ENCODE data around the gene ERMP1.
"Not testable (repeated sequence)": the region's sequence is repeated elsewhere in the genome, so short reads cannot be mapped to it uniquely, and the experiment has no call there.

Gene ERMP1

DNA sequence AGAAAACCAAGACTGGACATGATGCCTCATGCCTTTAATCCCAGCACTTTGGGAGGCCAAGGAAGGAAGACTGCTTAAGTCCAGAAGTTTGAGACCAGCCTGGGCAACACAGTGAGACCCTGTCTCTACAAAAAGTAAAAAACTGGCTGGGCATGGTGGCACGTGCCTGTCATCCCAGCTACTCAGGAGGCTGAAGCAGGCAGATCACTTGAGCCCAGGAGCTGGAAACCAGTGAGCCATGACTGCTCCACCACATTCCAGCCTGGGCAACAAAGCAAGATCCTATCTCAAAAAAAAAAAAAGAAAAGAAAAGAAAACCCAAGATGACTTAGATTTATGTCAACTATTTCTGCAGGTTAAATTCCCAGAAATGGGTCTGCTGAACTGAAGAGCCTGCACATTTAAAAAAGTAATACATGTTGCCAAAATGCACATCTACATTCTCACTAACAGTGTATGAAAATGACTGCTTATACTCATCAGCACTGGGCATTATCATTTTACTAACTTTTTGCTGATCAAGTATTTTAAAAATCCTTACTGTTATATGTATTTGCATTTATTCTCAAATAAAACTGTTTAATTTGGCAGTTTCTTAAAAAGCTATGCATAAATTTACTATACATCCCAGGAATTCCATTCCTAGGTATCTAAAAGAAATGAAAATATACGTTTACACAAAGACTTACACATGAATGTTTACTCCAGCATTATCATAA lies 14.3 kb downstream of the ERMP1 start:
- DNase-seq: no peak

DNA sequence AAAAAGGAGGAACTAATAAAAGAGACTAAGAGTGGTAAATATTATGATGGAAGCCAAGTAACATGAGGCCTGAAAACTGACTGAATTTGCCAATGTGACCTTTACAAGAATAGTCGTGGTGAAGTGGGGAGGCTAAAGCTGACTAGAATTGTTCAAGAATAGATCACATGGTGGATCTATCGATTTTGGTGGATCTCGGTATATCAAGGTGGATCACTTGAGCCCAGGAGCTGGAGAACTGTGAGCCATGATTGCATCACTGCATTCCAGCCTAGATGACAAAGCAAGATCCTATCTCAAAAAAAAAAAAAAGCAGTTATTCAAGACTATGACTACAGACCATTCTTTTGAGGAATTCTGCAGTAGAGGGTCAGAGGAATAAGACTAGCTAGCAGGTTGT lies 15.1 kb downstream of the ERMP1 start:
- DNase-seq: peak; percentile 94

DNA sequence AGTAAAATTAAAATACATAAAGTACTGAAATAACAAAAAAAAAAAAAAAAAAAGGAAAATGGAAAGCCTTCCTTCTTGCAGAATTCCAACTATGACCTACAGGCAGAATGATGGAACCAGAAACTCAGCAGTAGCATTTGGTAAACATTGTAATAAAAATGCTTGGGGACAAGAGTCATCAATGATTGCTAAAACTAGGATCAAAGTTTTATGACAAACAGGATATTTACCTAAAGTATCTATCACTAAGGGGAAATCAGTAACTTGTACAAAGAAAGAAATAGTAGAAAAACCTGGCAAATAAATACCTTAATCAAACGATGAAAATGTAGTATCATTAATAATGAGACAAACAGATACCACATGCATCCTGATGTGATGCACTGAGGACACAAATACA lies 17.5 kb downstream of the ERMP1 start:
- no peak for DNase-seq

DNA sequence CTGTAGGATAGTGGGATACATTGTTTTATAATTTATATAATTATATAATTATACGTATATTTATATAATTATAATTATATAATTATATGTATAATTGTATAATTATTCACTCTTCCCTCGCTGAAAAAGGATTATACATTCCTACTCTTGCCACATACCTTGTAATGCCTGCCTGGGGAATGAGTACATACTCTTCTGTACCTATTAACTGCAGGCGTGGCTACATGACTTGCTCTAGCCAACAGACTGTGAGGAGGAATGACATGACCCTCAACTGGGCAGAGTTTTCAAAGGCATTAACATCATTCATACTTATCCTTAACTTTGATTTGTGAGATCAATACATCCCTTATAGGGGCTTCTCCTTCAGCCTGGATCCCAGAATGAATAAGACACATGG lies 19.1 kb downstream of the ERMP1 start:
- no peak for DNase-seq

DNA sequence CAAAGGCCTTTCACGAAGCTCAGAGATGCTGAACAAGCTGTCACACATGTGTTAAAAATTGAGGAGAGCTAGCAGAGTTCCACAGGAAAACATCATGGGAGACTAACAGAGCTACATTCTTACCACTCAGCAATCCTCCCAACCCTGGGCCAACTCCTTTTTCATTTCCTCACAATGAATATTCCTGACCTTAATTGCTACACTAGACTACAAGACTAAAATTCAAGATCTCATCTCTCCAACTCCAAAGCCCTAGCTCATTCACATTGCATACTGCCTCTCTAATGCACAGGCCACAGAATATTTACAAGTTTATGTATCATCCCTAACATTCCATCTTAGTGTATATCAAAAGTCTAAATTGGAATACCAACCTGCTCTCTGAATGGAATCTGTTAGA lies 21.2 kb downstream of the ERMP1 start:
- DNase-seq: no peak

DNA sequence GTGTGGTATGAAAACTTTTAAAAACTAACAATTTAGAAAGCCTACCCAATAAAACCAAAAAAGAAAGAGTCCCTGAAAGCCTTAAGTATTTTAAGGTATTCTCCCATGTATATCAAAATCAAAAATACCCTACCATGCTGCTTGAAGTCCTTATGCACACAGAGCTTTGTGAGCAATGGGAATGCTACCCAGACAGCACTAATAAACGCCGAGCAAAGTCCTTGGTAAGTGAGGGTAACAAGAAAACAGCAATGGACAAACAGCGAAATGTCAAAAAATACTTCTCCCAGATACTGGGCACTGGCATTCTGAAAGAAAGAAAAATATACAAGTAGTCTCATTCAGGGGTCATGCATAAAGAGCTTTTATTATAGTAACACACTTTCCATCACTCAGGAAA lies 27.4 kb downstream of the ERMP1 start:
- no peak for DNase-seq

DNA sequence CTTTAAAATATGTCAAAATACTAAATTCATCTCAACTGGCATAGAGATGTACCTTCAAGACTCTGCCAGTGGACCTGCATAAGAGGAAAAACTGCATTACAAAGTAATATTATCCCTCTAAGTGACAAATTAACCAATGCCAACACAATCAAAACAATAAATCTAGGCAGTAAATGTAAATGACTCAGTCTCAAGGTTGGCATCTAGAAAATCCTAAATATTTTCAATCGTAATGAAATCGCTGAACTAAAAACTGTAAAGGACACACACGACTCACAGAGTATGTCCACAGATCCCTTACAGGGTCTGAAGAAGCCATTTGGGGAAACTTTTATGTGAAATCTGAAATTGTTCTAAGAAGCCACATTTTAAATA lies 31.2 kb downstream of the ERMP1 start:
- no peak for DNase-seq

DNA sequence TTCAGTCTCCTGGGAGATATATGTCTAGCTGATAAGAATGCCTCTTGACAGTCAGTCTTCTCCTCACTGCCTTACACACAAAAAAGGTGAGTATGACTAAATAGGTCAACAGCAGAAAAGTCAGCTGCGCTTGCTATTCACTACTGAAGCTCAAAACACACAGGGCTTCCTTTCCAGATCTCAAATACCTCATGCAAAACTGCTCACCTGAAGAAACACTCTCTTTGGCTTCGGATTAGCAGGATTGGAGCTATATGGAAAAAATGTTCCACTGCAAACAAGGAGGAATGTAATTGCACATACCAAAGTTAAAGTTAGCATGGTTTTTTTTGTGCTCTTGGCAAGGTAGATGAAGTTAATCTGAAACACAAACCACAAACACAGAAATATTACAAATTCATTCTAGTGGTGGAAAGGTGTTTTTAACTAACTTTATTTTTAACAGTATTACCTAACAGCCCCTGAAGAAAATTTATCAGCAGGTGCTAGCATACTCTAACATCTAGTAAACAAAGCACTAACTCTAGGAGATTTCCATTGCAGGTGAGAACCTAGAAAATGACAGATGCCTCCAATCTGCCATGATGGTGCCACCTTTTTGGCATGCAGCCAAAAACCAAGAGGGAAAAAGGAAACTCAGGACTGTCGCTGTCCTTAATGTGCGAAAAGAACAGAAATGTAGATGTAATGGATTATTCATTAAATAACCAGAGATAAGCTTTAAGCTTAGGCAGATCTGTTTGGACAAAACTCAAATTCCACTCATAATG lies 31.8 kb downstream of the ERMP1 start:
- no peak for DNase-seq

DNA sequence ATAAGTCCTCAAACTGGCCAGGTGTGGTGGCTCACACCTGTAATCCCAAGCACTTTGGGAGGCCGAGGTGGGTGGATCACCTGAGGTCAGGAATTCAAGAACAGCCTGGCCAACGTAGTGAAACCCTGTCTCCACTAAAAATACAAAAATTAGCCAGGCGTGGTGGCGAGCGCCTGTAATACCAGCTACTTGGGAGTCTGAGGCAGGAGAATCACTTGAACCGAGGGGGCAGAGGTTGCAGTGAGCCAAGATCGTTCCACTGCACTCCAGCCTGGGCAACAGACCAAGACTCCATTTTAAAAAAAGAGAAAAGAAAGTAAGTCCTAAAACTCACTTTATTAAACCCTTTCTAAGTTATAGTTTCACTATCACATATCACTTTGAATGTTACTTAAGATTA lies 32.5 kb downstream of the ERMP1 start:
- DNase-seq: not testable (repeated sequence)

DNA sequence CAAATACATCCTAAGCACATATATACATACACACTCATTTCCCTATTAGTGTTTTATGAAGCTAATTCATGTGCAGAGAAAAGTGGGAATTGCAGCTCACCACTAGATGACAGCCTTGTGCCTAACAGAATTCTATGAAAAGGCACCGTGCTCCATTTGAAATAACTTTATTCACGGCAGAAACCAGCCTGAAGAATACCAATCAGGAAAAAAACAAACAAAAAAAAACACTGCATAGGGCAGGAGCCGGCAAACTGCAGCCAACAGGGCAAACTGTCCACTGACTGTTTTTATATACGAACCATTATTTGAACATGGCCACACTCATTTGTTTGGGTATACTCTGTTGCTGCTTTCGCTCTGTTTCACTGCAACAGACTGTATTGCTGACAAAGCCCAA lies 33.6 kb downstream of the ERMP1 start:
- DNase-seq: peak; percentile 100

DNA sequence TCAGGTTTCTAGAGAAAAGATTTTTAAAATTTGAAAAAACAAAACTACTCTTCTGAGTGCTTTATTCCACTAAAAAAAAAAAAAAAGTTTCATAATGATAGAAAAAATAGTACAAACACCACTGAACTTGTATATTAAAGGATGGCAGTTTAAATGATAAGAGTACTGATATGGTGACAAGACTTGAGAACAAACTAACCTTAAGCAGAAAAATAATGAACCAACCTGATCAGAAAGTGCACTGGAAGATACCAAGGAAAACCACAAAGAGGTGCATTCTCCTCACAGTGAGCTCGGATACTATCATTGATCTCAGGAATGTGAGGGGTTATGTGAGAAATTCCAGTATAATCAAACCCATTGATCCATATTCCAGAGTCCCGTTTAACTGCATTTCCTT lies 34.3 kb downstream of the ERMP1 start:
- DNase-seq: no peak

DNA sequence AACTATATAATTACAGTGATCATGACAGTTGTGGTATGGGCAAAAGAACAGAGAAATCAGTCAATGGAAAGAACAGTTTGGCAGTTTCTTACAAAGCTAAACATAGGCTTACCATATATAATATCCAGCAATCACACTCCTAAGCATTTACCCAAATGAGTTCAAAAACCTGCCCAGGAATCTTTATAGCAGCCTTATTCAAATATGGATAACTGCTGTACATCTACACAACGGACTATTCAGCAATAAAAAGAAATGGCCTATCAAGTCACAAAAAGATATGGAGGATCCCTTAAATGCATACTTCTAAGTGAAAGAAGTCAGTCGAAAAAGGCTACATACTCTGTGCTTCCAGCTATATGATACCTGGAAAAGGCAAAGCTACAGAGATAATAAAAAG lies 36.6 kb downstream of the ERMP1 start:
- DNase-seq: no peak

DNA sequence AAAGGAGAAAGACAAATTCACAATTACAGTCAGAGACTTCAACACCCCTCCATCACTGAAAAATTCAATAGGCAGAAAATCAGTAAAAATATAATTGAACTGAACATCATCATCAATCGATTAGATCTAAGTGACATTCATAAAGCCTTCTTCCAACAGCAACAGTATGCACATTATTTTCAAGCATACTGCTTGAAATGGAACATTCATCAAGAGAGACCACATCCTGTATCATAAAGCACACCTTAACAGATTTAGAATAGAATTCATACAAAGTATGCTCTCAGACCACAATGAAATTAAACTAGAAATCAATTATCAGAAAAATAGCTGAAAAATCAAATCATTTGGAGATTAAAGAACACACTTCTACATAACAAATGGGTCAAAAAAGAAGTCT lies 39.1 kb downstream of the ERMP1 start:
- no peak for DNase-seq

DNA sequence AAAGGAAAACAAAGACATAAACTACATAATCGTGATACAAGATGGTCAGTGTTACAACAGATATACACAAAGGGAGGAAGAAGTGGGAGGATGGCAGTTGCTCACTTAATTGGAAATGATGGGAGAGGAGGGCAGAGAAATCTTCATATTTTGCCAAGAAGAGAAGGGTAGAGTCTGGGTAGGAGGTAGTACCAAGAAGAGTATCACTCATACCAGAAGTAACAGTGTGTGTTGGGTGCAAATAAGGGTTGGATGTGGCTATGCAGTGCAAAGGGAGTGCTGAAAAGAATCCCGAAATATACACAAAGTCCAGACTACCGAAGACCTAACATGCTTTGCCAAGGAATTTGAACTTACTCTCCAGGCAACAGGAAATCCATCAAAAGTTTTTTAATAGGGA lies 41.0 kb downstream of the ERMP1 start:
- no peak for DNase-seq

DNA sequence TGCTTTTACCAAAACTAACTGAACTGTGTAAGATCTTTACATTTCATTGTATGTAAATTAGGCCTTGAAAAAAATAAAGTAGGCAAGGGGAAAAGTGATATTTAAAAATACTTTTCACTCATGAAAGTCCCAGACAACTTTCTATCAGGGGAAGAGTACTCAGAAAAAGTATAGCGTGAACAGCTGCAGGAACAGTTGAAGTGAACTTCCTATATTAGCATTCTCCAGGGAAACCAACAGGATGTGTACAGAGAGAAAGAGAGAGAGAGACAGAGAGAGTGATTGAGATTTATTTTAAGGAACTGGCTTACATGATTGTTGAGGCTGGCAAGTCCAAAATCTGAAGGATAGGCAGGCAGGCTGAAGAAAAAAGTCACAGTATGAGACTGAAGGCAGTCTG lies 42.0 kb downstream of the ERMP1 start:
- no peak for DNase-seq

DNA sequence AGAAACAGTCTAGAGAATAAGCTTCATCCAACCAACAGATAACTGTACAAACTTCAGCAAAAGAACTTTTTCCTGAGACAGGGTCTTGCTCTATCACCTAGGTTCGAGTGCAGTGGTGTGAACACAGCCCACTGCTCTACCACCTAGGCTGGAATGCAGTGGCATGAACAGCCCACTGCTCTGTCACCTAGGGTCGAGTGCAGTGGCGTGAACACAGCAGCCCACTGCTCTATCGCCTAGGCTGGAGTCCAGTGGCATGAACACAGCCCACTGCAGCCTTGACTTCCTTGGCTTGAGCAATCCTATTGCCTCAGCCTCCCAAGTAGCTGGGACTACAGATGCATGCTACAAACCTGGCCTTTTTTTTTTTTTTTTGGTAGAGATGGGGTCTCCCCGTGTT lies 43.4 kb downstream of the ERMP1 start:
- no peak for DNase-seq

DNA sequence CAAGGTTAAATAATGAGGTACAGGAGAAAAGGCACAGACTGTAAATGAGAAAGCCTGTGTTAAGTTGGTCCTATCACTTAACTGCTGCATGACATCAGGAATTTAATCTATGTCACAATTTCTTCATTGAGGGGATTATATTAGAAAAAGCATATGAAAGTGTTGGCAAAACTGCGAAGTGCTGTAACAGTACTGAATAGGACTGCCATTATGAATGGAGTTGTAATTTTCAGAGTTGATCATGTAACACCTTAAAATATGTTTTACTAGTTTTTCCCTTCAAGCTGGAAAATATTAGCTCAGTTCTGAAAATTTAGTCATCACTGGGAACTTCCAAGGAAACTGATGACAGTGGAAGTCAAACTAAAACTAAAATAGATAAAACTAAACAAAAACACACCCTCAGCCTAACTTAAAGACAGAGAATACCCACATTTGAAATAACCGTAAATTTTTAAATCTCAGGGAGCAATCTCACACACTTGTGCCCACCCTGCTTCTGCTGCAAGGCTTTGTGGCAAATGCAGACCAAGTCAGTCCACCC lies 45.1 kb downstream of the ERMP1 start:
- DNase-seq: no peak

DNA sequence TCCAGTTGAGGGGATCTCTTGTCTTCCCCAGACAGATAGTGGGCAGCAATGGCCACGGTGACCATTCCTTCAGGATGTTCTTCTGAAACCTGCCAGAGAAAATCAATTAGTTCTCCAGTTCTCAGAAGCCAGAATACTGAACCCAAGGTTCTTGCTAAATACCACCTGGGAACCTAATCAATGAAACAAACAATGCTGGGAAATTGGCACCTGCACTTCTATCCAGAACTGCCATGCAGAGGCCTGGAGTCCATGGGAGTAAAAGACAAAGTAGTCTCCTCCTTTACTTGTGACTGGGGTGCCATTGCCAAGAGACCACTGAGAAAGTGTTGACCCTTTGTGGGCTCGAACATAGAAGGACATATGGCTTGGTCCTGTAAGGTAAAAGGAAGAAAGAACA lies 45.7 kb downstream of the ERMP1 start:
- DNase-seq: no peak

DNA sequence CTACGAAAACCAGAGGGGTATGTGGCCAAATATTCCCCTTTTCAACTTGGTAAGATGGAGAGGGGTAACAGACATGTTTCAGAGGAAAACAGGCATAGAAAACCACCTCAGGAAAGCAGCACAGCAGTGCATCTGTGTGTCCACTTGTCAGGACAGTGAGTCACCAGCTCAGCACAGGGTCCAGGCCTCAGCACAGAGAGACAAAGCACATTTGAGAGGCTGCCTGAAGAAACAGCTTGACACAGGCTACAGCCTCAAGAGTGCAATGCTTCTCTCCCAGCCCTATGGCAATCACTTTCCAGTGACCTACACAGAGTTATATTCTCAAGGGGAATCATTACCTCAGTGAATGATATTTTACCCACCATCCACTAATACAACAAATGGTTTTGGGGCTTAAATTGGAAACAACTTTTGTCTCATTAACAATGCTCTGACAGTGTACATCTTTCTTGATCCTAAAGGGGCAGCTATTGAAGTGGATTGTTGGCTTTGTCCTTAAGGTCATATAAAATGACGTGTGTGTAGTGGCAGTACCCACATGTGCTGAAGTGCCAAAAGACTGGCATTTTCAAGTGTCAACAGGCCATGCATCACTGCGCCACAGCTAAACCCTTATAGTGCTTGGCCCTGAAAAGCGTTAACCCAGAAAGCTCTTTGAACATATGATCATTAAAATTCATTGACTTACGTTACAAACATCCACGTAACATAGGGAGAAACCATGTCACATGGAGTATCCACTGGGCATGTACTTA lies 46.4 kb downstream of the ERMP1 start:
- no peak for DNase-seq

DNA sequence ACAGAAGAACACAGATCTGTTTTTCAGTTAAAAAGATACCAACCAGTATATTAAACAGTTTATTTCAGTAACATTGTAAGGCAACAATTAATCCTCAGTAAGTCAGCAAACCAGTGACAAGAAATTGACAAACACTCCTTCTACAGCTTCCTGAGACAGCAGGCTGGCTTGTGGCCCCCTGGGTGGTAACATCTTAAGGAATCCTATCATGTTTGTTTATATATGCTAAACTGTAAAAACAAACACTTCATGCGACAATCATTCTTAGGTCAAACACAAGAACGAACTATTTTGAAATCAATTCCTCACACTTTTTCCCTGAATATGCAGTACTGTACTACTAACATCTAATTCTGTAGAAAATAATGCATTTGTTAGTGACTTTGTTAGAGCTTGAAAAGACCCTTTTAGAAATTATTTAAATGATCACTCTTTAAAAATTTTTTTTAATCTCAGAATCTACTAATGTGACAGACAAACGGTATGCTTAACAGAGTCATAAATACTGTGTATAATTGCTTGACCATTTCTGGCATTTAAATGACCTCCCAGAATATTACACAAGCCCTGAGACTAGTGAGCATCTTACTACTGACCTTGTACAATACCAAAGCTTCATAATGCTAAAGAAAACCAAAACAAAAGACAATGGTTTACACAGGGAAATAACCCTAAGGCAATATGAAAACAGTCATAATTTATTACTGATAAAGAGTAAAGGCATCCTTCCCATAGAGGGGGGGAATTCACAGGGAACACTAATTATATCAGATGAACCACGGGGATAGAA lies 48.2 kb downstream of the ERMP1 start:
- no peak for DNase-seq

DNA sequence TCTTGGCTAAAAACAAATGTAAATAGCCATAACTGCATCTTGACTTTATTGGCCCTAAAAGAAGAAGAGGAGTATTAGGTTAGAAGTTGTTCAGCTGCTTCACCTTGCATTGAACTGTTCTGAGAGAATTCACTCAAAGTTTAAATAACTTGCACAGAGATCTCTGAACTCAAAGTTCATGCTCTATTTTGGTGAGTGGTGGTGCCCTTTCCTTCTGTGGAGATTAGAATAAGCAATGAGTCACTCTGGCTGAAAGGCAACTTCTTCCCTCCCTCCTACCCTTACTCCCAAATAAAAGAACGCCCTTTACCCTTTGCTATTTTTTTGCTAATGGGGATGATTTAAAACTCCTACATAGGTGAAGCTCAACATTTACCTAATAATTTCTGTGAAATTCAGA lies 48.9 kb downstream of the ERMP1 start:
- DNase-seq: no peak

DNA sequence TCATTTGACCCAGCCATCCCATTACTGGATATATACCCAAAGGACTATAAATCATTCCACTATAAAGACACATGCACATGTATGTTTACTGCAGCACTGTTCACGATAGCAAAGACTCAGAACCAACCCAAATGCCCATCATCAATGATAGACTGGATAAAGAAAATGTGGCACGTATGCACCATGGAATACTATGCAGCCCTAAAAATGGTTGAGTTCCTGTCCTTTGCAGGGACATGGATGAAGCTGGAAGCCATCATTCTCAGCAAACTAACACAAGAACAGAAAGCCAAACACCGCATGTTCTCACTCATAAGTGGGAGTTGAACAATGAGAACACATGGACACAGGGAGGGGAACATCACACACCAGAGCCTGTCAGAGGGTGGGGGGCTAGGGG lies 49.5 kb downstream of the ERMP1 start:
- not testable (repeated sequence) for DNase-seq

DNA sequence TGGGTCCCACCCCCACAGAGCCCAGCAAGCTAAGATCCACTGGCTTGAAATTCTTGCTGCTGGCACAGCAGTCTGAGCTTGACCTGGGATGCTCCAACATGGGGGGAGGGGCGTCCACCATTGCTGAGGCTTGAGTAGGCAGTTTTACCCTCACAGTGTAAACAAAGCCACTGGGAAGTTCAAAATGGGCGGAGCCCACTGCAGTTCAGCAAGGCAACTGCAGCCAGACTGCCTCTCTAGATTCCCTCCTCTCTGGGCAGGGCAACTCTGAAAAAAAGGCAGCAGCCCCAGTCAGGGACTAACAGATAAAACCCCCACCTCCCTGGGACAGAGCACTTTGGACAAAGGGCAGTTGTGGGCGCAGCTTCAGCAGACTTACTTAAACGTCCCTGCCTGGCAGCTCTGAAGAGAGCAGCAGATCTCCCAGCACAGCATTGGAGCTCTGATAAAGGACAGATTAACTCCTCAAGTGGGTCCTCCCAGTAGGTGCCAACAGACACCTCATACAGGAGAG lies 53.2 kb downstream of the ERMP1 start:
- not testable (repeated sequence) for DNase-seq
